SK-N-SH treated with all-trans-retinoic acid at 6 μM for 48 hours (cell line): Measurements from ENCODE around the gene SLC22A2.

Experiments used
- ARNTL ChIP-seq: fragments of 450-650 bp; formaldehyde crosslinking; IDR thresholded peaks from 2 replicates; pipeline ENCODE4 v1.5.0; 2020; ENCODE audit warnings: low read depth, mild to moderate bottlenecking, moderate library complexity, borderline replicate concordance
- CSDC2 ChIP-seq: fragments of 250-450 bp; sonication (Bioruptor Pico); IDR thresholded peaks from 2 replicates; pipeline ENCODE4 v1.5.0; 2020; ENCODE audit warnings: mild to moderate bottlenecking, moderate library complexity
- ESRRG ChIP-seq: fragments of 250-450 bp; sonication (Bioruptor Pico); IDR thresholded peaks from 2 replicates; pipeline ENCODE4 v1.6.1; 2021; ENCODE audit warnings: mild to moderate bottlenecking
- RARB ChIP-seq: fragments of 250-450 bp; sonication (Bioruptor Pico); IDR thresholded peaks from 2 replicates; pipeline ENCODE4 v1.8.0; 2021; ENCODE audit warnings: mild to moderate bottlenecking, moderate library complexity
- TCF4 ChIP-seq: fragments of 250-450 bp; sonication (Bioruptor Pico); IDR thresholded peaks from 2 replicates; pipeline ENCODE4 v1.8.0; 2021; ENCODE audit warnings: mild to moderate bottlenecking, moderate library complexity, borderline replicate concordance
- ZFP30 ChIP-seq: fragments of 450-650 bp; formaldehyde crosslinking; IDR thresholded peaks from 2 replicates; pipeline ENCODE4 v1.5.0; 2022; ENCODE audit warnings: mild to moderate bottlenecking, moderate library complexity
- TF ChIP-seq, protein P1 (sequence below): fragments of 250-450 bp; sonication (Bioruptor Pico); IDR thresholded peaks from 2 replicates; pipeline ENCODE4 v1.8.0; 2020; ENCODE audit warnings: mild to moderate bottlenecking, moderate library complexity, borderline replicate concordance
- TF ChIP-seq, protein P2 (sequence below): fragments of 250-450 bp; sonication (Bioruptor Pico); IDR thresholded peaks from 2 replicates; pipeline ENCODE4 v1.8.0; 2021; ENCODE audit warnings: low read depth, mild to moderate bottlenecking, moderate library complexity, borderline replicate concordance
- TF ChIP-seq, protein P3 (sequence below): fragments of 250-450 bp; sonication (Bioruptor Pico); IDR thresholded peaks from 2 replicates; pipeline ENCODE4 v1.5.1; 2021; ENCODE audit warnings: mild to moderate bottlenecking, moderate library complexity

DNA sequence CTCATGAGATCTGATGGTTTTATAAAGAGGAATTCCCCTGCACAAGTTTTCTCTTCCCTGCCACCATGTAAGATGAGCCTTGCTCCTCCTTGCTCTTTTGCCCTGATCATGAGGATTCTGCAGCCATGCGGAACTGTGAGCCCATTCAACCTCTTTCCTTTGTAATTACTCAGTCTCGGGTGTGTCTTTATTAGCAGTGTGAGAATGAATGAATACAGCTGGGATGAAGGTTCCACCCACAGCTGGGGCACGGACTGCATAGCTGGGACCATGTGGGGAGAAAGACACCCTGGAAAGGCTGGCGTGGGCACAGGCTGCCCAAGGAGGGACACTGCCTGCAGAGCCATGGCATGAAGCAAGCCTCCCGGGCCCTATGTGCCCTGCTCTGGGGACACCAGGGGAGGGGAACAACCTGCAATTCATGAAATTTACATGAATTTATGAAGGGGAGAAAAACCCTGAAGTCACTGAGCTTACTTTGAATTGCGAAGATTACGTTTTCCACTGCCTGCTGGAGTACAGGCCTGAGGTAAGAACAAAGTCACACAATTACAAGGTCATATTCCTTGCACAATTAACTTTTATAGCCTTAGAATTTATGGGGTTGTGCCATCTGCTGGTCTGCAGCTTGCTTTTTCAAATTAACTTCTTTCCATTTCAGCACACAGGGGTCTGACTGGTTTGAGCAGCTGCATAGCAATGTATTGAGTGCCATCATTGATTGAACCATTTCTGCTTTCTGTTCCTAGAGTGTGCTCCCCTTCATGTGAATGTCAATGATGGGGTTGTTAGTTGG lies 90.8 kb downstream of the SLC22A2 start:
- TF ChIP-seq, protein P1, sequence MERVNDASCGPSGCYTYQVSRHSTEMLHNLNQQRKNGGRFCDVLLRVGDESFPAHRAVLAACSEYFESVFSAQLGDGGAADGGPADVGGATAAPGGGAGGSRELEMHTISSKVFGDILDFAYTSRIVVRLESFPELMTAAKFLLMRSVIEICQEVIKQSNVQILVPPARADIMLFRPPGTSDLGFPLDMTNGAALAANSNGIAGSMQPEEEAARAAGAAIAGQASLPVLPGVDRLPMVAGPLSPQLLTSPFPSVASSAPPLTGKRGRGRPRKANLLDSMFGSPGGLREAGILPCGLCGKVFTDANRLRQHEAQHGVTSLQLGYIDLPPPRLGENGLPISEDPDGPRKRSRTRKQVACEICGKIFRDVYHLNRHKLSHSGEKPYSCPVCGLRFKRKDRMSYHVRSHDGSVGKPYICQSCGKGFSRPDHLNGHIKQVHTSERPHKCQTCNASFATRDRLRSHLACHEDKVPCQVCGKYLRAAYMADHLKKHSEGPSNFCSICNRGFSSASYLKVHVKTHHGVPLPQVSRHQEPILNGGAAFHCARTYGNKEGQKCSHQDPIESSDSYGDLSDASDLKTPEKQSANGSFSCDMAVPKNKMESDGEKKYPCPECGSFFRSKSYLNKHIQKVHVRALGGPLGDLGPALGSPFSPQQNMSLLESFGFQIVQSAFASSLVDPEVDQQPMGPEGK (CRISPR knock-in tag) = no peak
- TF ChIP-seq ESRRG (no peak), RARB (CRISPR knock-in tag) (no peak), TCF4 (CRISPR knock-in tag) (no peak), ARNTL (no peak), CSDC2 (CRISPR knock-in tag) (no peak), ZFP30 (CRISPR knock-in tag) (no peak)
- TF ChIP-seq, protein P2, sequence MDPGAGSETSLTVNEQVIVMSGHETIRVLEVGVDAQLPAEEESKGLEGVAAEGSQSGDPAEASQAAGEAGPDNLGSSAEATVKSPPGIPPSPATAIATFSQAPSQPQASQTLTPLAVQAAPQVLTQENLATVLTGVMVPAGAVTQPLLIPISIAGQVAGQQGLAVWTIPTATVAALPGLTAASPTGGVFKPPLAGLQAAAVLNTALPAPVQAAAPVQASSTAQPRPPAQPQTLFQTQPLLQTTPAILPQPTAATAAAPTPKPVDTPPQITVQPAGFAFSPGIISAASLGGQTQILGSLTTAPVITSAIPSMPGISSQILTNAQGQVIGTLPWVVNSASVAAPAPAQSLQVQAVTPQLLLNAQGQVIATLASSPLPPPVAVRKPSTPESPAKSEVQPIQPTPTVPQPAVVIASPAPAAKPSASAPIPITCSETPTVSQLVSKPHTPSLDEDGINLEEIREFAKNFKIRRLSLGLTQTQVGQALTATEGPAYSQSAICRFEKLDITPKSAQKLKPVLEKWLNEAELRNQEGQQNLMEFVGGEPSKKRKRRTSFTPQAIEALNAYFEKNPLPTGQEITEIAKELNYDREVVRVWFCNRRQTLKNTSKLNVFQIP (CRISPR knock-in tag) = no peak
- TF ChIP-seq, protein P3, sequence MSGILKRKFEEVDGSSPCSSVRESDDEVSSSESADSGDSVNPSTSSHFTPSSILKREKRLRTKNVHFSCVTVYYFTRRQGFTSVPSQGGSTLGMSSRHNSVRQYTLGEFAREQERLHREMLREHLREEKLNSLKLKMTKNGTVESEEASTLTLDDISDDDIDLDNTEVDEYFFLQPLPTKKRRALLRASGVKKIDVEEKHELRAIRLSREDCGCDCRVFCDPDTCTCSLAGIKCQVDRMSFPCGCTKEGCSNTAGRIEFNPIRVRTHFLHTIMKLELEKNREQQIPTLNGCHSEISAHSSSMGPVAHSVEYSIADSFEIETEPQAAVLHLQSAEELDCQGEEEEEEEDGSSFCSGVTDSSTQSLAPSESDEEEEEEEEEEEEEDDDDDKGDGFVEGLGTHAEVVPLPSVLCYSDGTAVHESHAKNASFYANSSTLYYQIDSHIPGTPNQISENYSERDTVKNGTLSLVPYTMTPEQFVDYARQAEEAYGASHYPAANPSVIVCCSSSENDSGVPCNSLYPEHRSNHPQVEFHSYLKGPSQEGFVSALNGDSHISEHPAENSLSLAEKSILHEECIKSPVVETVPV = no peak
